AG04449 (cell line): ENCODE measurements around the gene FAM222B.

Source experiments
- CTCF ChIA-PET: fragments of 350-600 bp; formaldehyde crosslinking; extraction: SDS; loops from one replicate; lab custom pipeline; 2021; ENCODE audit warnings: antibody characterized with exemption; lab: Yijun Ruan, JAX
- POLR2A ChIA-PET: fragments of 400-600, 350-600 bp; formaldehyde crosslinking; extraction: SDS; loops from one replicate; lab custom pipeline; 2020; ENCODE audit warnings: antibody characterized with exemption, inconsistent platforms; lab: Yijun Ruan, JAX
- DNase-seq: peaks from one replicate; pipeline ENCODE4 v3.0.0-alpha.2; 2010; ENCODE audit warnings: low read depth, low spot score
- H3K4me3 ChIP-seq: 2 replicates; pipeline ENCODE4 v1.5.1; 2011; ENCODE audit warnings: low read depth, mild to moderate bottlenecking, control low read depth, low read length
- TF ChIP-seq, protein P1 (sequence below): IDR thresholded peaks from one replicate; pipeline ENCODE4 v1.5.1; 2011; ENCODE audit warnings: mild to moderate bottlenecking, moderate library complexity, low read length, control low read depth, inconsistent platforms; ENCODE audit not compliant: insufficient read depth; ENCODE audit errors: missing control alignments

The FAM222B gene

GRCh38 chr17:28875848-28876550 is 33.4 kb upstream of the FAM222B start:
- no peak for DNase-seq
- H3K4me3 ChIP-seq, result no peak overlapping the region
- POLR2A ChIA-PET, result no interaction called here
- TF ChIP-seq, protein P1, sequence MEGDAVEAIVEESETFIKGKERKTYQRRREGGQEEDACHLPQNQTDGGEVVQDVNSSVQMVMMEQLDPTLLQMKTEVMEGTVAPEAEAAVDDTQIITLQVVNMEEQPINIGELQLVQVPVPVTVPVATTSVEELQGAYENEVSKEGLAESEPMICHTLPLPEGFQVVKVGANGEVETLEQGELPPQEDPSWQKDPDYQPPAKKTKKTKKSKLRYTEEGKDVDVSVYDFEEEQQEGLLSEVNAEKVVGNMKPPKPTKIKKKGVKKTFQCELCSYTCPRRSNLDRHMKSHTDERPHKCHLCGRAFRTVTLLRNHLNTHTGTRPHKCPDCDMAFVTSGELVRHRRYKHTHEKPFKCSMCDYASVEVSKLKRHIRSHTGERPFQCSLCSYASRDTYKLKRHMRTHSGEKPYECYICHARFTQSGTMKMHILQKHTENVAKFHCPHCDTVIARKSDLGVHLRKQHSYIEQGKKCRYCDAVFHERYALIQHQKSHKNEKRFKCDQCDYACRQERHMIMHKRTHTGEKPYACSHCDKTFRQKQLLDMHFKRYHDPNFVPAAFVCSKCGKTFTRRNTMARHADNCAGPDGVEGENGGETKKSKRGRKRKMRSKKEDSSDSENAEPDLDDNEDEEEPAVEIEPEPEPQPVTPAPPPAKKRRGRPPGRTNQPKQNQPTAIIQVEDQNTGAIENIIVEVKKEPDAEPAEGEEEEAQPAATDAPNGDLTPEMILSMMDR, result no peak
- CTCF ChIA-PET, result interaction anchor here (2.4 kb wide), 1 partner anchor 112 kb away, joined by 17 read pairs; no protein-coding TSS in a partner anchor

GRCh38 chr17:28874750-28875149 is 32.2 kb upstream of the FAM222B start:
- ChIA-PET POLR2A (no interaction called here), CTCF (interaction anchor here (0.6 to 2.4 kb wide), 5 partner anchors 18 to 111 kb away, joined by 3 to 17 read pairs (median 3); no protein-coding TSS in a partner anchor)
- no peak overlapping the region for H3K4me3 ChIP-seq
- no peak for DNase-seq
- TF ChIP-seq, protein P1, result no peak

DNA sequence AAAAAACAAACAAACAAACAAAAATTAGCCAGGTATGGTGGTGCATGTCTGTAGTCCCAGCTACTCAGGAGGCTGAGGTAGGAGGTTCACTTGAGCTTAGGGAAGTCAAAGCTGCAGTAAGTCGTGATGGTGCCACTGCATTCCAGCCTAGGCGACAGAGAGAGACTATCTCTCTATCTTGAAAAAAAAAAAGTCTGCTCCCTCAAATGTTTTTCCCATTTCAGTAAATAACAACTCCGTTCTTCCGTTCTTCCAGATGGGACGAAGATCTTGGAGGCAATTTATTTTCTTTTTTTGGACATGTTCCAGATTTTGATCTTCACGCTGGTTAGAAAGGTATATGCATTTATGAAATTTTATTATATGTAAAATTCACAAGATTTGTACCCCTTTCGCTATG is 31.2 kb upstream of the FAM222B start:
- ChIA-PET POLR2A (no interaction called here), CTCF (interaction anchor here (2.4 kb wide), 1 partner anchor 110 kb away, joined by 17 read pairs; no protein-coding TSS in a partner anchor)
- TF ChIP-seq, protein P1, result no peak
- no peak overlapping the region for H3K4me3 ChIP-seq
- no peak for DNase-seq

DNA sequence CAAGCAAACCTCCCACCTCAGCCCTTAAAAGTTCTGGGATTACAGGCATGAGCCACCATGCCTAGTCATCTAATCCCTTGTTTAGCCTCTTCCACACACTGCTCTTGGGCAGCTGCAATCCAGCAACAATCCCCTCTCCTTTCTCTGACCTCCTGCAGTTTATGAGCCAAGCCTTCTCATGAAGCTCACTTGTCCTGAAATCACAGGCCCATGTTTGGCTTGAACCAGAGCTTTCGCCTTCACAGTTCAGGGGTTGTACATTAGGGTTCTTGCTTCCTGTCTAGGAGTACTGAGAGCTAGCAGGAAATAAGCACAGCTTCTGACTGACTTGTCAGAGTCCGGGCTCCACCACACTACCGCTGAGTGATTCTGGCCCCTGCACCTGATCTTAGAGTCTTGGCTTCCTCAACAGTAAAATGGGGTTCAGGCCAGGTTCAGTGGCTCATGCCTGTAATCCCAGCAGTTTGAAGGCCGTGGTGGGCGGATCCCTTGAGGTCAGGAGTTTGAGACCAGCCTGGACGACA is 28.5 kb upstream of the FAM222B start:
- TF ChIP-seq, protein P1, result no peak
- DNase-seq, result no peak

DNA sequence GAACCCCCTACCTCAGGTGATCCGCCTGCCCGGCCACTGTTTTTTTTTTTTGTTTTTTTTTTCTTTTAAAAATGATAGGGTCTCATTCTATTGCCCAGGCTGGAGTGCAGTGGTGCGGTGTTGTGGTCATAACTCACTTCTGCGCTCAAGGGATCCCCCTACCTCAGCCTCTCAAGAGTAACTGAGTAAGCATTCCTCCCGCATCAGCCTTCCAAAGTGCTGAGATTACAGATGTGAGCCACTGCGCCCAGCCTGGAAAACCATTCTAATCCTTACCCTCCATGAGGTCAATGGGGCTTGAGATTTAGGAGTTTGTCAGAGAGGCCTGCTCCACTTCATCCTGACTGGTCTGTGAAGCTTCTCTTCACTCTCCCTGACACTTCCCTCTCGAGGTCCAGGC is 24.7 kb upstream of the FAM222B start:
- CTCF ChIA-PET, result interaction anchor here (0.7 kb wide), 1 partner anchor 17 kb away, joined by 3 read pairs; no protein-coding TSS in a partner anchor

More for the DNA sequence above, 28.5 kb upstream of the FAM222B start:
- POLR2A ChIA-PET, result interaction anchor here (0.7 kb wide), 1 partner anchor 102 kb away, joined by 3 read pairs; no protein-coding TSS in a partner anchor
- CTCF ChIA-PET, result interaction anchor here (1.2 to 1.3 kb wide), 2 partner anchors 13 to 108 kb away, joined by 3 to 6 read pairs; no protein-coding TSS in a partner anchor
- no peak overlapping the region for H3K4me3 ChIP-seq

More for the DNA sequence above, 24.7 kb upstream of the FAM222B start:
- no peak overlapping the region for H3K4me3 ChIP-seq
- POLR2A ChIA-PET, result no interaction called here
- DNase-seq, result no peak
- TF ChIP-seq, protein P1, result no peak
